GM19324 (cell line): ENCODE results near the gene STAC2.
A peak's percentile ranks its signal among the peaks of the same experiment; 100 is the strongest.

Source experiments
- ATAC-seq: cut with Tn5 transposase; IDR thresholded peaks from one replicate; pipeline ENCODE4 v1.9.1; 2021; ENCODE audit warnings: mild to moderate bottlenecking, moderate library complexity; ENCODE audit not compliant: unreplicated experiment, low FRiP score

STAC2 gene

DNA sequence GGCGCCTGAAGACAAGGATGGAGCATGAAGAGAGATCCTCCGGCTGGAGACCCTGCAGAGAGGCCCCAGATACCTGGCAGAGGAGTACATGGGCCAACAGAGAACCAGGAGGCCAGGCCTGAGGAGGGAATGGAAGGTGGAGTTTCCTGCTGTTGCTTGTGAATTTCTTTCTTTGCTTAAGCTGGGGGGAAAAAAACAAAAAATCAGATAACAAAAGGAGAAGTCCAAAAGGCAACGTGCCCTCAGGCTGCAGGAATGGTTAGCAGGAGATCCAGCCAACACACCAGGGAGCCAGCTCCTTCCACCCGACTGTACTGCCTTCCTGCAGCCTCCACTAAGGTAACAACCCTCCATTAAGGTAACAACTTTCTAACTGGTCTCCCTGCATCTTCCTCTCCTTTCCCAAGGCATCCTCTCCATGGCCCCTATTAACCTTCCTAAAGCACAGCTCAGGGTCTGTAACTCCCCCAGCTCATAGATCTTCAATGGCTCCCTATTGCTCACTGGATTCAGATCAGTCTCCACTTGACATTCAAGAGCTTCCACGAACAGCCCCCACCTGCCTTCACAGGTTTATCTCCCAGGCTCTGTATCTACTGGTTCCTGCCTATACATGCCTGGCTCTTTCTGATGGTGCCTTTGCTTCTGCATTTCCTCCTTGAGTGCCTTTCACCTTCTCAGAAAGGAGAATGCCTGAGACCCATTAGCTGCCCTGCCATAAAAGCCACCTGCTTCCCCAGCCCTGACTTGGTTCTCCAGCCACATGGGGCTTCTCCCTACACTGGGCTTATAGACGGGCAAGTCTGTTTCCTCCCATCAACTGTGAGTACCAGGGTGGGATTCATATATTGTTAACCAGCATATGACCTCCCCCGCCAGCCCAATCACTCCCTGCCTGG is 59.1 kb downstream of the STAC2 start:
- ATAC-seq, result no peak

DNA sequence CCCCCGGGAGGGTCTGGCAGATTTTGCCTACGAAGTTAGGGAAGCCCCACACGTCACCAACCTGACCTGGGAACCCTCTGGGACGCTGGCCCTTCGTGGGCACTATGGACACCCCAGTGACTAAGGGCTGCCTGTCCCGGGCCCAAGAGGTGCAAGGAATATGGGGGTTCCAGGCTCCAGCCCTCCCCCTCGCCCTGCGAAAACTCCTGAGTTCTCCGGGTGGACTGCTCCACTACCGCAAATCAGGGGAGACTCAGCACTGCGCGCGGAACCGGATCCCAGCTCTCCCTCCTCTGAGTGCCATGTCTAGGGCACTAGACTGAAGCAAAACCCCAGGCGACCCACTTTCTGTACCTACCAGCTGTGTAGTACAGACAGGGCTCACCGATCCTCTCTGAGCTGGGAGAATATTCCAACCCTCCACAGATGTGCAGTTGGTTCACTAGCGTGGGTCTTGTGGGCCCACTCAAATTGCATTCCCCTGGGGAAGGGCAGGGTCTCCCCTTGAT is 59.9 kb downstream of the STAC2 start, which contains the start of gene ARL5C:
Gene ARL5C, minus strand, starts transcription at position 321 of the 509 bp plus-strand sequence. CDS start 401 bp downstream, outside the sequence.
- ATAC-seq, result no peak

DNA sequence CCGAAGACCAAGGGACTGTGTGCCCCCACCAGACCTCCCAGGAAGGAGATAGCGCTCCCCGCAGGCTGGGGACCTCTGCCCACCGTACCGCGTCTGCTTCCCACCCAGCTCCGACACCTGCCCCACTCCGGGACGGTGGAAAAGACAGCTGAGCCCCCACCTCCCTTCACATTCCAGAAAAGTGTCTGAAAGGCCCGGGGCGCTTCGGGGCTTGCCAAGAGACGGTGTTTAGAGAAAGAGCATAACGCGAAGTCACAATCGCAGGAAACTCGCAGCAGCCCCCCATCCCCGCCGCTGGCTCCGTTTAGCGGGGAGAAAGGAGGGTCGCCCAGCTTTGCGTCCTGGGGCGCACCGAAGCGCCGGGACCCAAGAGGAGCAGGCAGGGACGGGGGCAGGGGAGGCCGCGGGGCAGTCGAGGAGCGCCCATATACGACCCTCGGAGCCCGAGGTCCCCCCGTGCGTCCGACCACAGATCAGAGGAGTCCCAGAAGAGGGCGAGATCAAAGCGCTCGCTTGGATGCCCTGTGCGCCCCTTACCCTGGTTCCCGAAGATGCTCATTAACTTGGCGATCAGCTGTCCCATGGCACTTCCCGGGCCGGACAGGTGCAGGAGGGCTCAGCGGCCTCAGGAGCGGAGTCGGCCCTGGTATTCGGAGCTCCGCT is 60.4 kb downstream of the STAC2 start:
- ATAC-seq, result no peak

GRCh38 chr17:39164675-39165143 is 61.0 kb downstream of the STAC2 start:
- peak; percentile 49 for ATAC-seq

DNA sequence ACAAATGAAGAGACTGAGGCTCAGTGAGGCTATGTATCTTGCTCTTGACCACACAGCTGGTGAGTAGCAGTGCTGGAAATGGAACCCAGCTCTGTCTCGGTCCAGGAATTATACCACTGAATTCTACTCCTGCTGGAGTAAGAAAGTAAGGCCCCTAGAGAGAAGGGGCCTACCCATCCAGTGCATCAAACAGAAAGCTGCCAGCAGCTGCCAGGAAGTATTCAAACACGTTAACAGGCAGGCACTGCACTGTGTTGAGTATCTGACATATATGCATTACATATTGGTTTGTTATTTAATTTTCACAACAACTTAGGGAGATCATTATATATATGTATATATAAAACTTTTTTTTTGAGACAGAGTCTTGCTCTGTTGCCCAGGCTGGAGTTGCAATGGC is 63.8 kb downstream of the STAC2 start:
- ATAC-seq, result no peak
